NOMO-1 (cell line): ENCODE measurements around the gene ARFGAP3.

Source experiments
- DNase-seq, 2 experiments: peaks; one replicate each; lab custom pipeline; 2025; ENCODE audit not compliant: unreplicated experiment in 2 of 2; lab: John Stamatoyannopoulos, UW

The ARFGAP3 gene

GRCh38 chr22:42856865-42857704 is at the start of gene ARFGAP3:
TSS of gene ARFGAP3 (minus strand) at chr22:42857273. CDS start at chr22:42857182, 91 bp downstream.
- DNase-seq, result peak; percentile 88 to 95

DNA sequence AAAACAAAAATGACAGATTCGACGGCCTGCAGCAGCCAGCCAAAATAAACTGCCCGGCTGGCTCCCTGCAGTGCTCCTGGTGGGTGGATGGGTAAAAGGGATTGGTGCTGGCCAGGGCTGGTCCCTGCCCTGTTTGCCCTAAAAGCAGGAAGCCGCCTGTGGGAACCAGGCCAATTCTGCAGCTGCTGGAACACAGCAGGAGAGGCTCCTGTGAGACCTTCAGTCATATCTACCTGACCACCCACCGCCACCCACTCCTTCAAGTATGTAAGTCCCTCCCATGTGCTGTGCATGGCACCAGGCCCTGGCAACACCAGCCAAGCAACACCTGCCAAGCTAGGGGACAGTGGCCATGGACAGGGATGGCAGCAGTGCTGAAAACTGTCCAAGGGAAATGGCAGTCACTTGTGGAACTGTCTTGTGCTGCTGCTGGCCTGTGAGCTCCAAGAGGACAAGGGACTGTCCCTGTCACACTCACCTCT is 48.7 kb upstream of the ARFGAP3 start:
- no peak for DNase-seq

DNA sequence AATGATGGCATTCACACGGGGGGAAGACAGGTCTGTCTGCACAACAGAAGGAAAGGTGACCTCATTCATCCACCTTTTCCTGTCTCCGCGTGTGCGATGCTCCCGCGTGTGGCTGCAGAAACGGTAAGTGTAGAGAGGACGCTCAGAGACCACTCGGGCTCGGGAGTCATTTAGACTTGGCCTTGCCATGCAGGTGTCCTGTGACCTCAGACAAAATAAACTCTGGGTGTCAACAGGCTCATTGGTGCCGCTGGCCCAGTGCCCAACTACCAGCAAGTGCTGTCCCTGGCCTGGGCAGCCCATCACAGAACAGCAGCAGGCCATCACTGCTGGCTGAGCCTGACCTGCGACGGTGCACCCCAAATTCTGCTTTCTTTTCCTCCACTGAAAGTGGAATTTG is 48.1 kb upstream of the ARFGAP3 start:
- DNase-seq, result no peak

- DNase-seq, result no peak
These were observed 47.0 kb upstream of the ARFGAP3 start for GRCh38 chr22:42904050-42904449.

- DNase-seq, result no peak
These were observed 45.9 kb upstream of the ARFGAP3 start for GRCh38 chr22:42902875-42903510.

GRCh38 chr22:42901790-42902508 is 44.9 kb upstream of the ARFGAP3 start:
- DNase-seq, result no peak

DNA sequence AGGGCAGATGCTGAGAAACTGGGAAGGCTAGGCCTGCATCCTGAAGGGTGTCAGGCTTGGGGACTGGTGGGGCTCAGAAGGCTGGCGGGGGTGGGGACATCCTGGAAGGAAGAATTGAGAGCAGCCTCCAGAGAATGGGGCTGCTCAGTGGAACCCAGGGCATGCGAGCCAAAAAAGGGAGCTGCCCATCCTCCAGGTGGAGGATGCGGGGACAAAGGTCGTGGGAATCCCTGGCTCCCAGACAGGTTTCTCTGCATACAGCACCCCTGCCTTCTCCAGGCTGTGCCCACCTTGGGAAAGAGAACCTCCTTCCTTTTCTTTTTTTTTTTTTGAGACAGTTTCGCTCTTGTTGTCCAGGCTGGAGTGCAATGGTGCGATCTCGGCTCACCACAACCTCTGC is 40.9 kb upstream of the ARFGAP3 start:
- no peak for DNase-seq

DNA sequence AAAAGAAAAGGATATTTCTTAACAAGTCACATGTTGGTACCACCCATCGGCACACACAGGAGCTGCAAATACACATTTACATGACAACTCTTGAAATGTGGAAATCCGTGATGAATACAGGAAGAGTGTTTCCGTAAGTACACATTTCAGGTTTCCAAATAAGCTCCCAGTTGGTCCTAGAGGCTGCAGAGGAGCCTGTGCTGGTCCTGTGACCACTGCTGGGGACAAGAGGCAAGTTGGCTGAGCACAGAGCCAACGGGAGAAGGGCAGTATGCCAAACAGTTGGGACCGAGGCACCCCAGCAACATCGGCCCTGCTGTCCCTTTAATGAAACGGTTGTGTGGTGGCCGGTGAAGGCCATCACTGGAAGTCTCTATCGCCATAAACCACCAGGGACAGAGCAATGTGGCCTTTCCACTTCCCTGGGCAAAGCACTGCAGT is 38.5 kb upstream of the ARFGAP3 start:
- DNase-seq, result peak; percentile 47 to 91

DNA sequence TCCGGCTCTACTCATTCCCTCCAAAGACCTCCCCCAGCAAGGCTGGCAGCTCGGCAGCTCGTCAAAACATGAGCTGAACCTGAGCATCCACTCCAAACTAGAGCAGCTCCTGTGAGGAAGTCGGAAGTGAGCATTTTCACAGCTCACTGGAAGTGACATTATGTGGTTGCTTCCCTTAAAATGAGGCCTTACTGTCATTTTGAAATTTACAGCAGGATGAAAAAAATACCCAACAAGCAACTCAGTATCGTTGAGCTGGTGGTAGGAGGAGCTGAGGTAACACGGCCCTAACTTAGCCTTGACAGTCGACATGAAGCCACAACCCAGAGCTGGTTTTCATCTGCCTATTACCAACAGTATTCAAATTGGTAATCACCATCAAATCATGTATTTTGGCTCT is 38.0 kb upstream of the ARFGAP3 start:
- peak; percentile 73 to 96 for DNase-seq

DNA sequence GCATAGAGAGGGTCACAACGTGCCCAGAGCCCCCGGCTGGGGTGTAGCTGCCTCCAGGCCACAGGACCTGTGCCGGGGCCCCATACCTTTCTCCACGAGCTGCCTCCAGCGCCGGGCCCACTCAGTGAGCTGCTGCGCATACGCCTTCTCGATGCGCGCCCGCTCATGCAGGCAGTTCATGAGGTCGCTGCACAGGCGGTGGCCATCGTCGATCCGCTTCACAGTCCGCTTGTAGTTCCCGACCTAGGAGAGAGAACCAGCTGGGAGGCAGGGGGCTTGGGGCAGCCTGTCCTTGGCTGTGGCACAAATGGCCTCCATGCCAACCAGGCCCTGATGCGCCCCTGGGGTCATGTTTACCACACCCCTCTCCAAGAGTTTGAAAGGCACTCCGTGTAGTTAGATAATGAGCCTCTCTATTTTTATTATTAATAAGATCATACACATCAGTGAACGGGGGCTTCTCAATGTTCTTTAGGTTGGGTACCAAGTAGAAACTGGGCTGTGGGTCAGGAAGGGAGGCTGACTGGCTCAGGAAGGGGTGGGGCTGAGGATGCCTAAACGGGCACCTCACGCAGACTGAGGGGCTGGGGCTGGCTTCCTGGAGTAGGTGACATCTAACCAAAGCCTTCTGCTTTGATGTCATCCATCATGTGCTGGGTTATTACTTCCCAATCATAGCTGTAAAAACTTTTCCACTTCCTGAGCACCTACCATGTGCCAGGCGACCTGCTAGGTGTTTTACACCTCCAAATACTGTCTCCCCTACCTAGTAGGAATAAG is 36.5 kb upstream of the ARFGAP3 start:
- DNase-seq, result no peak

DNA sequence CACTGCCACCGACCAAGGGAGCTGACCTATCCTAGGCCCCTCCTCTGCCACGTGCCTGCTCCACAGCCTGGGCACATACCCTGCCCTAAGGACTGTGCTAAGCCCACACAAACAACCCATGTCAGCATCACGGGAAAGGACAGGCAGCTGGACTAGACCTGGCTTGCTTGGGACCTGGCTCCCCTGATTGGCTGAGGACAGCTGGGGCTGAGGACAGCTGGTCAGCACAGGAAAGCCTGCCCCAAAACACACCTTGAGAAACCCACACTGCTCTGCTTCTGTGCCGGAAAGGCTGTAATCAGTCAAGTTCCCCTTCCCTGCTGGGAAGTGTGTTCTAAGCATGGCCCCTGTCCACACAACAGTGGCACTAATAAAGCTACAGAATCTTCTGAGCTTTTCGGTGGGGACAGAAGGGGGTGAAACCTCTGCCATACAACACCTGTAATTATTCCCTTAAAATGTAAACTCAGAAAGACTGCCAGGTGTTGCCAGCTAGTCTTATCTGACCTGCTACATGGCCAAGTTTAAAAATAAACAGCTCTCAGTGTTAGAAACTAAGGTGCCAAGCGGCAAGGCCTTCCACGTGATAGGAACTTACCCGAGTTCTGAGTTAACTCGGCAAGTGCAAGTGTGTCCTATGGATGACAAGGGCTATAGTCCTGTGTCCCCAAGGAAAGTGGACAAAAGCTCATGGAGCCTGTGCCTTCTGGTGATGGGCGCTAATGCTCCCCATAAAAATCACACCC is 35.7 kb upstream of the ARFGAP3 start:
- DNase-seq, result peak; percentile 30 to 32

GRCh38 chr22:42892156-42892555 is 35.1 kb upstream of the ARFGAP3 start:
- no peak for DNase-seq

GRCh38 chr22:42891696-42892095 is 34.6 kb upstream of the ARFGAP3 start:
- no peak for DNase-seq

DNA sequence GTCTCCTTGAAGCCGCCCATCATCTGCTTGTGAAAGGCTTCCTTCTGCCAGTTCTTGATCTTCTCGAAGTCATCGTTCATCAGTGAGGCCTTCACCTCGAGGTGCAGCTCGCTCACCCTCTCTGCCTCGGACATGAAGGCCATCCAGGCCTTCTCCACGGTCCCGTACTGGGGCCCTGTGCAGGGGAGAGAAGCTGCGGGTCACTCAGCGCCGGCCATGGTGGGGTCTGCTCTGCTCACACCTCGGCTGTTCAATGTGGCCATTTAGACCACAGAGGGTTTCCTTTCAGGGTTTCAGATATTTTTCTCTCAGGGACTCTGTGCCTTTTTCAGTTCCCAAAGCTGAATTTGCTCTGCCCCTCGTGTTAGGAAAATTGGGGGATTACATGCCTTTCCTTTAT is 33.9 kb upstream of the ARFGAP3 start:
- DNase-seq, result no peak

- peak; percentile 86 to 92 for DNase-seq
These were observed 32.2 kb upstream of the ARFGAP3 start for GRCh38 chr22:42889304-42889703.

GRCh38 chr22:42887523-42888507 is 30.7 kb upstream of the ARFGAP3 start:
- no peak for DNase-seq

- no peak for DNase-seq
These were observed 30.0 kb upstream of the ARFGAP3 start for GRCh38 chr22:42887120-42887519.

DNA sequence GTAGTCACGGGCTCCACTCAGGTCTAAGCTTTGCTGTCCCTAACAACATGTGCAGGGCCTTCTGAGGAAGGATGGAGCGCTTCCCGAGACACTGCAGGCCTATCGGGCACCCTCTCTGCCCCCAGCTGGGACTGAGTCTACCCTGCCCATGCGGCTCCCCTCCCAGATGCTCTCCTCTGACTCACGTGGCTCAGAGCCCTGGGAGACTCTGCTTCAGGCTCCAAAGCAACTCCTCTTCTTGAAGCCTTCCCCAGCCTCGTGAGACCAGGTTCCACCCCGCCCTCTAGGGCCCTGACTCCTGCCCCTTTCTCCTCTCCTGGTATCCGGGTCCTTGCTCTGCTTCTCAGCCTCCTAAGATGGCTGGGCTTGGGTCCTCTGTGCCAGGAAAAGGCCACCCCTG is 28.4 kb upstream of the ARFGAP3 start:
- no peak for DNase-seq
